Left ventricle myocardium superior (tissue), 1 donor: ENCODE data around the gene PHPT1. TPM values are rescaled to one million over a fixed set of nuclear protein-coding genes. Genes with fewer than 3 reads are reported as not detected.
"Not testable (repeated sequence)": the region's sequence is repeated elsewhere in the genome, so short reads cannot be mapped to it uniquely, and the experiment has no call there.

Experiments used
- ATAC-seq: fragments of 200-7000 bp; cut with Tn5 transposase; one replicate; pipeline ENCODE4 v1.9.1; 2020; ENCODE audit warnings: mild to moderate bottlenecking, moderate library complexity
- DNase-seq: peaks from one replicate; pipeline ENCODE4 v3.0.0-alpha.2; 2020
- intact Hi-C: fragments of 100-400 bp; cut with micrococcal nuclease; formaldehyde crosslinking; loops from one replicate; pipeline ENCODE4 v1.11.0; 2022
- total RNA-seq: library from RNA; stranded (reverse); fragmentation: NEBNext Ultra II Directional; extraction: Animal tissue kit (Norgen Biotek cat#: 25700); gene quantifications from one replicate; pipeline ENCODE4 v1.2.1, GENCODE V29; 2021
- donor health status: DM: no; HTN: yes; CAD: no; lungs with severe emphysema.

The PHPT1 gene
- total RNA-seq, 1 donor from 2014 or later, result 357 TPM

DNA sequence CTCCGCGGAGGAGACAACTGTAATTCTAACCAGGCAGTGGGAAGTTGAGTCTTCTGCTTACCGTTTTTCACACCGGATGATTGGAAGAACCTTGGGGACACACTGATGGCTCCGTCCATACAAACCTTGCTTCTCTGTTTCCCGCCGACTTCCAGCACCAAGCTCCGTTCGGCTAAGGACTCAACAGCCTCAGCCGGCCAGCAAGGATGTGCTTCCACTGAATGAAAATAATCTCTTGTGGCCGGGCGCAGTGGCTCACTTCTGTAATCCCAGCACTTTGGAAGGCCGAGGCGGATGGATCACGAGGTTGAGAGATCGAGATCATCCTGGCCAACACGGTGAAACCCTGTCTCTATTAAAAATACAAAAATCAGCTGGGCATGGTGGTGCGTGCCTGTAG is 18.7 kb downstream of the PHPT1 start:
- ATAC-seq (no peak), DNase-seq (no peak)
- intact Hi-C loops, result no loop called here

DNA sequence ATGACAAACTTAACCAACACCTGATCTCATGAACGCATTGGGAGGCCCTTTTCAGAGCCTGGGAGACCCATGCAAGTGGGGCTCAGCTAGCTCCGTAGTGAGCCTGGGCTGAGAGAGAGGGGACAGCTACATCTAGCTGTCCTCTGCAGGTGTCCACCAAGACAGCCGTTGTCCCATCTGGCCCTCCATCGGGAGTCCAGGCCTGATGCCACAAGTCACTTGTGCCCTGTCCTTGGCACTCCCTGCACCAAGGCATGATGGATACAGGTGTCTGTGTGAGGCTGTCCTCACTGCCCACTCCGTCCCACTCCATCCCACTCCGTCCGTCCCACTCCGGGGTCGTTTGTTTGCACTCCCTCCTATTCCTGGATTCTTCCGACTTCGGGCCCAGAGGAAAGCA is 19.4 kb downstream of the PHPT1 start:
- ATAC-seq (no peak), DNase-seq (no peak)
- intact Hi-C loops, result no loop called here

DNA sequence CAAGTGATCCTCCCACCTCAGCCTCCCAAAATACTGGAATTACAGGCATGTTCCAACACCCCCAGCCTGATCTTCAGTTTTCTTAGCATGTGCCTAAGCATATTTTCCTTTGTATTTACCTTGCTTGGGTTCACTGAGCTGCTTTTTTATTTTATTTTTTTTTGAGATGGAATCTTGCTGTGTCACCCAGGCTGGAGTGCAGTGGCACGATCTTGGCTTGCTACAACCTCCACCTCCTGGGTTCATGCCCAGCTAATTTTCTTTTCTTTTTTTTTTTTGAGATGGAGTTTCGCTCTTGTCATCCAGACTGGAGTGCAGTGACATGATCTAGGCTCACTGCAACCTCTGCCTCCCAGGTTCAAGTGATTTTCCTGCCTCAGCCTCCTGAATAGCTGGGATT is 20.4 kb downstream of the PHPT1 start:
- ATAC-seq, DNase-seq, intact Hi-C loops: not testable (repeated sequence)

DNA sequence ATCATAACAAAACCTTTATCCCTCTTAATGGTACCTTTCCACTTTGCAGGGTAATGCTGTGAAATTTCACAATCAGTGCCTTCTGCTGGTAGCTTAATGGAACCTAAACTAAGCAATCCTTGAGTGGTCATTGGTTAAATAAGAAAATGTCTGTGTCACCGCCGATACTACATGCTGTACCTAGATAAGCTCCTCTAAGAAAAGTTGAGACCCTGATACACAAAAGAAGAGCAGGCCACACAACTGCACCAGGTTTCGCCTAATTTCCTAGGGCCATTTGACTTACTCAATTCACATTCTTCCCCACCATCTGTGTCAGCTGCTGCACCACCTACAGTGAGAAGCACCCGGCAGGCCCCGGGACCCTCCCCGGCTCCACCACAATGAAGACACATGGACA is 25.9 kb downstream of the PHPT1 start:
- ATAC-seq (no peak), DNase-seq (no peak)
- intact Hi-C loops, result no loop called here

DNA sequence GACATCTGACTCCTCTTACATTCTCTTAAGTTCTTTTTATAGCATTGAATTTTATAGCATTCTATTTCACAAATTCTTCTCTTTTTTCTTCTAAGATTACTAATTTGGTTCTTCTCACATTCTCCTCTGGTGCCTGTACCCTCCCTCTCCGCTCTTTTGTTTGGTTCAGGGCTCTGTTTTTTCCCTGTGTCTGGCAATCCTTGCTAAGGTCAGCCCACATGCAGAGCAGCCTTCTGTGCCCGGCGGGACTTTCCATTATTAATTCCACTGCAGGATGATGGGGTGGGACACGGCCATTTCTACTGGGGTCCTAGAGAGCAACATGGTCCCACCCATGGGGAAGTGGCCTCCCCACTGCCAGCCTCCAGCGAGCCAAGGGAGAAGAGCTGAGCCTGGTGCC is 27.3 kb downstream of the PHPT1 start:
- ATAC-seq (no peak), DNase-seq (no peak)
- intact Hi-C loops, result no loop called here

DNA sequence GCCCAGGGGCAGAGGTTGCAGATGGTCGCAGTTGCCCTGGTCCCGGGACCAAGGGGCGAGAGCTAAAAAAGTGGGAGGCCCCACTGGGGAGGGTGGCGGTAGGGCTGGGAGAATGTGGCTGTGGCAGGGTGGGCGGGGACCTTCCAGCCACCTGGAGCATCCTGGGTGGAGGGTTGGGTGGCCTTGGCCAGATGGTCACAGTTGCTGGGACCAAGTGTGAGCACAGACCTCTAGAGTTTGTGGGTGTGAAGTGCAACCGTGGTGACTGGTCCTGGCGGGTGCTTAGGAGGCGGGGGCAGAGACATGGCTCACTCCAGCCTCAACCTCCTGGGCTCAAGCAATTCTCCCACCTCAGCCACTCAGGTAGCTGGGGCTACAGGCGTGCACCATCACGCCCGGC is 31.4 kb downstream of the PHPT1 start:
- no peak for ATAC-seq
- intact Hi-C loops, result no loop called here
- DNase-seq, result no peak

DNA sequence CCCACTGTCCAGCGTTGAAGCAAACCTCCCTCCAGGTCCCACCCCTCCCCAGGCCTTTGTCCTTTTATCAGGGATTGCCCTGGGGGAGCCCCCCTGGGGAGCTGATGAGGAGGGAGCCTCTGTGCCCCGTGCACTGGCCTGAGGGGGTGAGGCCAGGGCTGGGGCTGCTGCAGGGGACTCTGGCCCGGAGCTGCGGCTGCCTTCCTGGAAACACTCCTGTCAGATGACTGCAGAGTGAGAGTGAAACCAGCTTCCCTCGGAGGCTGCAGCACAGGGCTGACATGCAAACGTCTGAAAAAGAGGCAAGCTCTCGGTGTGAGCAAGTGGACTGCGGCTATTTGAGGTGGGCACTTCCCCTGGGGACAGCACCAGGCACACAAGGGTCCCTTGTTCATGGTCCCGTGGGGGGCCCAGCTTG is 32.5 kb downstream of the PHPT1 start:
- intact Hi-C loops, result no loop called here
- DNase-seq (no peak), ATAC-seq (peak; percentile 43)

DNA sequence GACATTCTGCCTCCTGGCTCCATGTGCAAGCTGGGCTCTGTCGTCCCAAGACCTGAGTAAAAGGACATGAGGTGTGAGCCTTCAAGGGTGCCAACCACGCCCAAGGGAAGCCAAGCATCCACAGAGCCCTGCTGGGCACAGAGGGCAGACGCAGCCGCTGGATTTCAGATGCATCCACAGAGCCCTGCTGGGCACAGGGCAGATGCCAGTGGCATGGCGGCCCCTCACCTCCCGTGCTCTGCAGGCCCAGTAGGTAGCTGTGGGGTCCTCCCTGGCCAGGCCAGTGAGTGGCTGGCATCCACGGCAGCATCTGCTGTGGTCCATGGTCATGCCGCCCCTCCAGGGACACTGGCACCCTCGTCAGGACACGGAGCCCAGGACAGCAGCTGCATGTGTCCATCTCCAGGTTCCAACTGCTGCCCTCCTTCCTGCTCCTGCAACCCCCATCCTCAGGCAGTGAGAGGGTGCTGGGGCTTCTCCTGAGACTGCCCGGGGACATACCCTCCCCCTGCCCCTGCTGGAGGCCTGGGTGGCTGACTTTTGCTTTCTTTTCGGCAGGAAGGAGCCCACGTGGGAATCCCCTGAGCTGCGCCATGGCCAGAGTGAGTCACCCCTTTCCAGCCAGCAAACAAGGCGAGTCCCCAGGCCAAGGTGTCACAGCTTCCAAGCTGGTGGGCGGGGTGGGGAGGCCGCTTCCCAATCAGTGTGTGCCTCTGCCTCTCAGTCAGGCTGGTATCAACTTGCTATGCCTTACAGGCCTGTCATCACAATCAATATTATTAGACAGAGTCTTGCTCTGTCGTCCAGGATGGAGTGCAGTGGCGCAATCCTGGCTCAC is 33.1 kb downstream of the PHPT1 start:
- no peak for ATAC-seq
- intact Hi-C loops, result no loop called here
- peak; percentile 58 for DNase-seq

DNA sequence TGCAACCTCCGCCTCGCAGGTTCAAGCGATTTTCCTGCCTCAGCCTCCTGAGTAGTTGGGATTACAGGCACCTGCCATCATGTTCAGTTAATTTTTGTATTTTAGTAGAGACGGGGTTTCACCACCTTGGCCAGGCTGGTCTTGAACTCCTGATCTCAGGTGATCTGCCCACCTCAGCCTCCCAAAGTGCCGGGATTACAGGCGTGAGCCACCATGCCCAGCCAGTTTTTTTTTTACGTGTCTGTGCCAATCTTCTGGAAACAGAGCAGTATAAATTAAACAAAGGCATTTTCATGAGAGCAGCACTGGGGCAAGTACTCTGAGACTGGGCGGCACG is 33.7 kb downstream of the PHPT1 start:
- ATAC-seq, intact Hi-C loops: not testable (repeated sequence)

DNA sequence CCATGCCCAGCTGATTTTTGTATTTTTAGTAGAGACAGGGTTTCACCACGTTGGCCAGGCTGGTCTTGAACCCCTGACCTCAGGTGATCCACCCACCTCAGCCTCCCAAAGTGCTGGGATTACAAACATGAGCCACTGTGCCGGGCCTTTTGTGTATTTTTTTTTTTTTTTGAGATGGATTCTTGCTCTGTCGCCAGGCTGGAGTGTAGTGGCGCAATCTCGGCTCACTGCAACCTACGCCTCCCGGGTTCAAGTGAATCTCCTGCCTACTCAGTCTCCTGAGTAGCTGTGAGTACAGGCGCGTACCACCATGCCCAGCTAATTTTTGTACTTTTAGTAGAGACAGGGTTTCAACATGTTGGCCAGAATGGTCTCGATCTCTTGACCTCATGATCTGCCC is 34.5 kb downstream of the PHPT1 start:
- intact Hi-C loops, DNase-seq, ATAC-seq: not testable (repeated sequence)

More for the DNA sequence above, 33.7 kb downstream of the PHPT1 start:
- DNase-seq, result not testable (repeated sequence)

DNA sequence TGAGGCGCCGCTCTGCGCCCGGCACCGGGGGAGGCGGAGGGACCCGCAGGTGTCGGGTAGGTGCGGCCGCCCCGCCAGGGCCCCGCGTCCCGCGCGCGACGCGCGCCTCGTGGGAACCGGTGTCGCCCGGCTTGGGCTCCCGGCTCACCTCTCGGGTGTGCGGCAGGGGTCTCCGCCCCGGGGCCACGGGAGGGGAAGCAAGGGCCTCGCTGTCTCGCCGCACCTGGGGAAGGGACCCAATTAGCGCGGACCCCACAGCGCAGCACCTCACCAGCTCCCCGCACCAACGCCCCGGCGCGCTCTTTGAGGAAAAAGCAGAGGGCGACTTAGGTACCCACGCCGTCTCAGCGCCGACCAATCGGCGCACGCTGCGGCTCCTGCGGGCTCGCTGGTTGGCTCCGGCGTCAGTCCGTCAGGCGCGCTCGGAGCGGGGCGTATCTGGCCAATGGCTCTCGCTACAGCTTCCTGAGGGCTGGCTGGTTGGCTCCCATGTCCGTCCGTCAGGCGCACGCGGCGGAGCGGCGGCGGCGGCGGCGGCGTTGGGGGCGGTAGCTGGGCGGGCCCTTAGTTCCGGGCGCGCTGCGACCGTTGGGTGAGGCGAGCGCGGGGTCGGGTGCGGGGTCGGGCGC is 36.9 kb downstream of the PHPT1 start, which contains the start of gene TRAF2:
TSS of gene TRAF2 (plus strand) at position 567 of the 629 bp plus-strand sequence. CDS start 12,225 bp downstream, outside the sequence.
- DNase-seq (peak; percentile 99), ATAC-seq (peak; percentile 98)
- intact Hi-C loops, result no loop called here

DNA sequence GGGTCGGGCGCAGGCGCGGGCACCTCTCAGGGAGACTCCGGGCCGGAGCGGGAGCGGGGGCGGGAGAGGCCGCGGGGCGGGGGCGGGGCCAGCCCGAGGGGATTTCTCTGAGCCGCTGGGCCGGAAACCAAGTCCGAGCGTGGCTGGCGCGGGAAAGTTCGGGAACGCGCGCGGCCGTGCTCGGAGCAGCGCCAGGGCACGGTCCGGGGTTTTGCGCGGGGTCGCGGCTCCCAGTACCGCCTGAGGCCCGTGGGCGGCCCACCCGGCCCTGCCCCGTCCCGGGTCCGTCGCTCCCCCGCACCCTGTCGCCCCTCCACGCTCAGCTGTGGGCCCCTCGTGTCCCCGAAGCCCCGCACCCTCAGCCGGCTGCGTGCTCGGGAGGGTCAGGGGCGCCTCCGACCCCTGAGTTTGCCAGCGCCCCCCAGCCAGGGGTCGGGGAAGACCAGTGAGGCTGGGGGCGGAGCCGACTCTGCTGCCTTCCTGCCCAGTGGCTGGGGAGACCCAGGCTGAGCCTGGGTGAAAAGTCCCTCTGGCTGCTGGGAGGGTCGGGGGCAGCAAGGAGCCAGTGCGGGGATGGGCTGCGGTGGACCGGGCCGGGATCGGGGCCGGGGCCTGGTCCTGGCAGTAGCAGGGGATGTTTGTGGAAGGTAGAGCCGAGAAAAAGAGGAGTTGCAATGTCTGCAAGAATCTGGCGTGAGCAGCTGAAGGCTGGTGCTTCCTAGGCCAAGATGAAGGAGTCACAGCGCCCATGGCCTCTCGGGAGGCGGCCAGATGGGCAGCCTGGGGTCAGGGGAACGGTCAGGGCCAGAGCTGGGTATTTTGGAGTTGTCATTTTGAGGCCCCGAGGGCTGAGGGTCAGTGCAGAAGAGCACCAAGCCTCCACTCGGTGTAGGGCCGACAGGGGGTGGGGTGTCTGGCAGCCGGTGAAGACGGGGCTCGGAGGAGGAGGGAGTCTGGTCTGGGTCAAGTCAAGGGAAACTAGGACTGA is 37.7 kb downstream of the PHPT1 start:
- DNase-seq, result peak; percentile 55
- intact Hi-C loops, result no loop called here
- peak; percentile 30 for ATAC-seq

DNA sequence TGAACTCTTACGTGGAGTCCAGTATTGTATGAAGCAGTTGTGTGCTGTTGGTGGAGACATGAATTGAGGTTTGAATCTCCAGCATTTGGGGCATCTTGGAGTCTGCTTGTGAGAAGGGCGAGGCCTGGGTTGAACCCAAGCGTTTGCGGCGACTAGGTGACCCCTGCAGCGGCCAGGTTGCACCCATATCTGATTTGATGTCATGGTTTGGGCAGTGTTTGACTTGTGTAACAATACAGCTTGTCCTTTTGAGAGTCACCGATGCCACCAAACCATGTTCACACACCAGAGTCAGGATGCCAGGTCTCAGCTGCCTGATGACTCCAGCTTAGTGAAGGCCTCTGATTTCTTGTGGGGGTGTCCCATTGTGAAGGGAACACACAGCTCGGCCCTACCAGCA is 39.2 kb downstream of the PHPT1 start:
- no peak for ATAC-seq
- DNase-seq, result no peak
- intact Hi-C loops, result no loop called here

DNA sequence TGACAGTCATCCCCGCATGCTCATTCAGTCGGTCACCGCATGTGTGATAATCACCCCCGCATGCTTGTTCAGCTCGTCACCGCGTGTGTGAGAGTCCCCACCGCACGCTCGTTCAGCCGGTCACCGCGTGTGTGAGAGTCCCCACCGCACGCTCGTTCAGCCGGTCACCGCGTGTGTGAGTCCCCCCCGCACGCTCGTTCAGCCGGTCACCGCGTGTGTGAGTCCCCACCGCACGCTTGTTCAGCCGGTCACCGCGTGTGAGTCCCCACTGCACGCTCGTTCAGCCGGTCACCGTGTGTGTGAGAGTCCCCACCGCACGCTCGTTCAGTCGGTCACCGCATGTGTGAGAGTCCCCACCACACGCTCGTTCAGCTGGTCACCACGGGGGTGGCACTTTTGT is 40.6 kb downstream of the PHPT1 start:
- intact Hi-C loops, result no loop called here
- no peak for DNase-seq
- ATAC-seq, result no peak

DNA sequence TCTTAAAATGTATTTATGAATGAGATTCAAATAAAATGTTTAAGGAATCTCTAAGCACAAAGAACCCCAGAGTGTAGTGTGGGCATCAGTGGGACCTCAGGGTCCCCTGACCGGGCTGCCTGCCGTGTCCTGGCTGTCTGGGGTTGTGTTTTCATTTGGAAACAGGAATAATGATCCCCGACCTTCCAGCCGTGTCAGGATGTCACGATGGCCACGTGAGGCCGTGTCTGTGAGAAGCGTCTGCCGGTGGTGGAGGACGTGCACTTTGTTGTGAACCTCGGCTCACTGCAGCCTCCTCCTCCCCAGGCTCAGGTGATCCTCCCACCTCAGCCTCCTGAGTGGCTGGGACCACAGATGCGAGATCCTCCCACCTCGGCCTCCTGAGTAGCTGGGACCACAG is 41.5 kb downstream of the PHPT1 start:
- DNase-seq, result no peak
- ATAC-seq, result no peak
- intact Hi-C loops, result no loop called here

DNA sequence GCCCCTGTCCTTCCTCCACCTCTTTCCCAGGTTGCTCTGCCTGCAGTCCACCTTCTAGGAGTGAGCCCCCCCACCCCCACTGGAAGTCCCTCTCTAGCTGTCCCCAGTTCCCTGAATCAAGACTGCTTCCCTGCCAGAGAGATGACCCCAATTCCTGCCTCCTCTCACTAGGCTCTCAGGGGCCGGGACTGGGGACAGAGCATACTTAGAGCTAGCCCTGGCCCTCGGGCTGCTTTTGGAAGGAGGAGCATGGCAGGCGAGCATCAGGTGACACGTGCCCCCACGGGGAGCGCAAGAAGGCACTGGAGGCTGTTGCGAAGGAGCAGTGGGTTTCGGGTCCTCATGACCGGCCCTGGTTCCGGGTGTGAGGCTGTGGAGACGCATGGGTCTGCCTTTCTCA is 46.8 kb downstream of the PHPT1 start:
- no peak for ATAC-seq
- no peak for DNase-seq
- intact Hi-C loops, result no loop called here

DNA sequence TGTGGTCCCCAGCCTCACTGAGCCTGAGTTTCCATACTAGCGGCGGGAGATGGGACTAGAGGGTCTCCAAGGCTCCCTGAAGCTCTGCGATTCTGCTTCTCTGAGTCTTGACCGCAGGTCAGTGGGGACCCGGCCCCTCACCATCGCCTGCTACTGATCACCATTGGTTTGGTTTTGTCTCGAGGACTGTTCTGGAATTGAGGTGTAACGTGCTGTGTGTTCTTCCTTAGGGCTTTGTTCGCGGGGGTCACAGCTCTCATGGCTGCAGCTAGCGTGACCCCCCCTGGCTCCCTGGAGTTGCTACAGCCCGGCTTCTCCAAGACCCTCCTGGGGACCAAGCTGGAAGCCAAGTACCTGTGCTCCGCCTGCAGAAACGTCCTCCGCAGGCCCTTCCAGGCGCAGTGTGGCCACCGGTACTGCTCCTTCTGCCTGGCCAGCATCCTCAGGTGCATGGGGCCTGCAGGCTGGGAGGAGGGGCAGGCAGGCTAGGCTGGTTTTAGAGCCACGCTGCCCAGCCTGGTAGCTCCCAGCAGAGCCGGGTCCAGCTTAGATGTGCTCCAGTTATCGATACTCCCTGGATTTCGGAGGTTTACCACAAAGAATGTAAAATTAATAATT is 49.4 kb downstream of the PHPT1 start:
- DNase-seq (no peak), ATAC-seq (no peak)
- intact Hi-C loops, result no loop called here

DNA sequence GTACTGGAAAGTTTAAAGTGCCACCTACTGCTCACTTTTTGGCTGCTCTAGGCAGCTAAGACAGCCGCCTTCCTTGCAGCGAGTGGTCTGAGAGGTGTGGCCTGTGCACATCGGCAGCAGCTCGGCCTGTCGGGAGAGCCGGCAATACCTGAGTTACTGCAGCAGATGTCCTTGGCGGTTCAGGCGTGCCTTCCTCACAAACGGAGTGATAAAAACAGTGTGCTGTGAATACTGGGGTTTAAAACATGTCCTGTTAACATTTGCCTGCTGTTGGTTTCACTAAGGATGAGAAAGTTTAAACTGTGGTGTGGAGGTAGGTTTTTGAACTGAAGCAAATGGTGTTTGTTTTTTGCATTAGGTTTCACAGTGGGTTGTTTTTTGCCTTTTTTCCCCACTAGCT is 50.0 kb downstream of the PHPT1 start:
- intact Hi-C loops, result no loop called here
- DNase-seq (no peak), ATAC-seq (no peak)

DNA sequence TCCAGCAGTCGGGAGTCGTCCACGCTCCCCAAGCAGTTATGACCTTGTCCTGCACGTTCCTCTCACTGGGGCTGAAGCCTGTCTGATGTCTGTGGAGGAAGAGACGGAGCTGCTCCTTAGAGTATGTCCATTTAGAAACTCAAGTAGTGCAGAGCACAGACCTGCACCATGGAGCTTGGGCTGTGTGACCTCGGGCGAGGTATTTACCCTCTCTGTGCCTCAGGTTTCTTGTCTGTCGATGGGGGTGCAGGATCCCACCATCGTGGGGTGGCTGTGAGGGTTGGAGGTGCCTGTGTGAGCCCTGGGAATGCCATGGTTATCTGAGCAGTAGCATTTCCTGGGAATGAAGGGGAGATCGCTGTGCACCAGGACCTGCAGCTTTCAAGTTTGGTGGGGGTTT is 51.3 kb downstream of the PHPT1 start:
- DNase-seq, result no peak
- intact Hi-C loops, result no loop called here
- ATAC-seq, result no peak
